ENCODE results near the gene CDH16.

CDH16 gene

GRCh38 chr16:66950437-66950836 is 31.8 kb upstream of the CDH16 start:
- H3K4me3 ChIP-seq (ENCODE audit: low read length), result no peak overlapping the region
- TF ChIP-seq CTCF (conservative IDR thresholded peaks at IDR 0.05; ENCODE audit: low read length), result no peak
- DNase-seq (ENCODE audit: low read depth), result no peak

GRCh38 chr16:66949472-66949871 is 30.8 kb upstream of the CDH16 start:
- TF ChIP-seq CTCF (conservative IDR thresholded peaks at IDR 0.05; ENCODE audit: low read length), result no peak
- no peak overlapping the region for H3K4me3 ChIP-seq (ENCODE audit: low read length)
- DNase-seq (ENCODE audit: low read depth), result no peak

GRCh38 chr16:66948837-66949225 is 30.1 kb upstream of the CDH16 start:
- TF ChIP-seq CTCF (conservative IDR thresholded peaks at IDR 0.05; ENCODE audit: low read length), result no peak
- H3K4me3 ChIP-seq (ENCODE audit: low read length), result no peak overlapping the region; the same call in 1 of the 2 replicates
- no peak for DNase-seq (ENCODE audit: low read depth)

- DNase-seq (ENCODE audit: low read depth), result no peak
- peak overlapping the region; percentile 66 for H3K4me3 ChIP-seq (ENCODE audit: low read length)
- TF ChIP-seq CTCF (conservative IDR thresholded peaks at IDR 0.05; ENCODE audit: low read length), result no peak
Observed at GRCh38 chr16:66948134-66948836, 29.6 kb upstream of the CDH16 start.

- TF ChIP-seq CTCF (conservative IDR thresholded peaks at IDR 0.05; ENCODE audit: low read length), result peak; percentile 82
- peak; percentile 79 for DNase-seq (ENCODE audit: low read depth)
- H3K4me3 ChIP-seq (ENCODE audit: low read length), result peak overlapping the region; percentile 66
Observed at GRCh38 chr16:66947302-66948065, 28.8 kb upstream of the CDH16 start.

- TF ChIP-seq CTCF (conservative IDR thresholded peaks at IDR 0.05; ENCODE audit: low read length), result no peak
- no peak overlapping the region for H3K4me3 ChIP-seq (ENCODE audit: low read length)
Observed at GRCh38 chr16:66946974-66947301, 28.3 kb upstream of the CDH16 start.

GRCh38 chr16:66946541-66946940 is 27.9 kb upstream of the CDH16 start:
- DNase-seq (ENCODE audit: low read depth), result no peak
- H3K4me3 ChIP-seq (ENCODE audit: low read length), result no peak overlapping the region
- no peak for TF ChIP-seq CTCF (conservative IDR thresholded peaks at IDR 0.05; ENCODE audit: low read length)

More at GRCh38 chr16:66946974-66947301, 28.3 kb upstream of the CDH16 start:
- DNase-seq (ENCODE audit: low read depth), result no peak

Data from AG10803 (cell line).